CD4-positive, alpha-beta memory T cell (primary cell): ENCODE results near the gene PEX3. TPM values are rescaled to one million over a fixed set of nuclear protein-coding genes. Genes with fewer than 3 reads are reported as not detected.
"Not testable (repeated sequence)": the region's sequence is repeated elsewhere in the genome, so short reads cannot be mapped to it uniquely, and the experiment has no call there.

Experiments used
- CTCF ChIA-PET: fragments of 350-600 bp; sonication (Branson Sonifier 250); formaldehyde crosslinking; loops from one replicate; lab custom pipeline; 2021; ENCODE audit warnings: inconsistent platforms; ENCODE audit not compliant: partially characterized antibody; lab: Charles Lee
- POLR2A ChIA-PET: fragments of 350-600 bp; sonication (Branson Sonifier 250); formaldehyde crosslinking; loops from one replicate; lab custom pipeline; 2021; ENCODE audit not compliant: partially characterized antibody; lab: Charles Lee
- DNase-seq, 5 donors: peaks; one replicate each; pipeline versions ENCODE4 v3.0.0 to v3.0.0-alpha.2; 2020 to 2022; ENCODE audit warnings: mixed read lengths in 1 of 5
- H3K27ac ChIP-seq: one replicate; pipeline ENCODE4 v1.7.0; 2013; ENCODE audit warnings: low read depth, low read length
- H3K27me3 ChIP-seq: 2 replicates; pipeline ENCODE4 v1.7.0; 2013; ENCODE audit warnings: mild to moderate bottlenecking, low read length, moderate library complexity; ENCODE audit not compliant: insufficient read depth
- H3K36me3 ChIP-seq: 2 replicates; pipeline ENCODE4 v1.7.0; 2013; ENCODE audit warnings: mild to moderate bottlenecking, low read length, moderate library complexity; ENCODE audit not compliant: insufficient read depth
- H3K4me1 ChIP-seq: 2 replicates; pipeline ENCODE4 v1.7.0; 2013; ENCODE audit warnings: mild to moderate bottlenecking, low read length, moderate library complexity; ENCODE audit not compliant: insufficient read depth
- H3K4me3 ChIP-seq, 2 donors: one replicate each; pipeline ENCODE4 v1.7.0; 2013; ENCODE audit warnings: low read length in 2 of 2, mild to moderate bottlenecking in 1 of 2
- H3K9me3 ChIP-seq, 2 donors: one replicate each; pipeline ENCODE4 v1.7.0; 2013; ENCODE audit warnings: low read length in 2 of 2, control low read depth in 1 of 2; ENCODE audit not compliant: control insufficient read depth in 1 of 2
- H3K27ac Mint-ChIP-seq, 7 donors: one replicate each; pipeline ENCODE4 v1.8.0; 2020 to 2021; ENCODE audit warnings: mixed read lengths in 7 of 7, mild to moderate bottlenecking in 6 of 7, inconsistent platforms in 3 of 7, moderate library complexity in 3 of 7
- H3K27me3 Mint-ChIP-seq, 2 donors: one replicate each; pipeline ENCODE4 v1.8.0; 2020 to 2021; ENCODE audit warnings: mixed read lengths in 2 of 2
- H3K36me3 Mint-ChIP-seq, 2 donors: one replicate each; pipeline ENCODE4 v1.8.0; 2020 to 2021; ENCODE audit warnings: mixed read lengths in 2 of 2, inconsistent platforms in 1 of 2, mild to moderate bottlenecking in 1 of 2
- H3K4me1 Mint-ChIP-seq, 4 donors: one replicate each; pipeline ENCODE4 v1.8.0; 2020 to 2021; ENCODE audit warnings: mixed read lengths in 4 of 4, mild to moderate bottlenecking in 1 of 4
- H3K4me3 Mint-ChIP-seq, 8 donors: one replicate each; pipeline ENCODE4 v1.8.0; 2020 to 2021; ENCODE audit warnings: mixed read lengths in 8 of 8, mild to moderate bottlenecking in 7 of 8, moderate library complexity in 6 of 8, inconsistent platforms in 3 of 8
- H3K9me3 Mint-ChIP-seq, 8 donors: one replicate each; pipeline ENCODE4 v1.8.0; 2020 to 2021; ENCODE audit warnings: mixed read lengths in 8 of 8, mild to moderate bottlenecking in 5 of 8, inconsistent platforms in 3 of 8, moderate library complexity in 1 of 8
- intact Hi-C: fragments of 100-400 bp; cut with micrococcal nuclease; formaldehyde crosslinking; loops from one replicate; pipeline ENCODE4 v1.15.1; 2023
- polyA plus RNA-seq, 2 donors: library from polyadenylated mRNA; unstranded; fragments of 300-500 nt; fragmentation: Illumina TruSeq; gene quantifications; one replicate each; pipeline ENCODE4 v1.2.3, GENCODE V29; 2021
- total RNA-seq, 2 experiments: library from RNA; stranded (reverse); gene quantifications; one replicate each; pipeline ENCODE4 v1.2.3, GENCODE V29; 2021

PEX3 gene
- total and polyA plus RNA-seq, 4 experiments from 2014 or later, result 20.8 to 26.2 (median 23.2) TPM

GRCh38 chr6:143429970-143430369, 20.6 kb upstream of the PEX3 start:
- Mint-ChIP-seq H3K4me1 (no peaks in the 10 kb centered on the region), H3K9me3 (no peaks in the 10 kb centered on the region), H3K27me3 (no peaks in the 10 kb centered on the region), H3K27ac (no peak overlapping the region), H3K4me3 (no peak overlapping the region), H3K36me3 (peaks cover 16 to 19% of the 10 kb centered on the region in 2 donors)
- POLR2A ChIA-PET, result interaction anchor here (0.6 to 1.0 kb wide), 2 partner anchors 14 to 739 kb away, joined by 3 read pairs; no protein-coding TSS in a partner anchor
- no peaks in the 10 kb centered on the region for H3K4me1 ChIP-seq
- no peak overlapping the region for H3K27ac ChIP-seq
- no peaks in the 10 kb centered on the region for H3K9me3 ChIP-seq
- intact Hi-C loops, result loop anchor here (5.0 to 10.0 kb wide), 3 partner anchors 365 to 683 kb away; partner anchors contain the start of gene AIG1
- no peaks in the 10 kb centered on the region for H3K27me3 ChIP-seq
- no peaks in the 10 kb centered on the region for H3K36me3 ChIP-seq
- CTCF ChIA-PET, result interaction anchor here (1.3 to 5.5 kb wide), 2 partner anchors 740 to 955 kb away, joined by 3 to 47 read pairs; no protein-coding TSS in a partner anchor
- DNase-seq, result no peak
- H3K4me3 ChIP-seq, result no peak overlapping the region

GRCh38 chr6:143431226-143431625, 19.4 kb upstream of the PEX3 start:
- DNase-seq, result no peak
- ChIA-PET CTCF (interaction anchor here (1.0 to 1.3 kb wide), 2 partner anchors 9 to 739 kb away, joined by 3 to 5 read pairs; no protein-coding TSS in a partner anchor), POLR2A (no interaction called here)
- Mint-ChIP-seq H3K9me3 (no peaks in the 10 kb centered on the region), H3K27me3 (no peaks in the 10 kb centered on the region), H3K27ac (peak overlapping the region in 2 of 7 donors; percentile 53 to 57), H3K4me3 (no peak overlapping the region), H3K4me1 (no peaks in the 10 kb centered on the region), H3K36me3 (peaks cover 21% of the 10 kb centered on the region in 2 donors)
- no peaks in the 10 kb centered on the region for H3K9me3 ChIP-seq
- H3K27me3 ChIP-seq, result no peaks in the 10 kb centered on the region
- no peaks in the 10 kb centered on the region for H3K4me1 ChIP-seq
- H3K36me3 ChIP-seq, result no peaks in the 10 kb centered on the region
- H3K27ac ChIP-seq, result no peak overlapping the region
- H3K4me3 ChIP-seq, result no peak overlapping the region
- intact Hi-C loops, result no loop called here

- Mint-ChIP-seq H3K4me3 (no peak overlapping the region), H3K36me3 (peaks cover 23 to 25% of the 10 kb centered on the region in 2 donors), H3K27me3 (no peaks in the 10 kb centered on the region), H3K9me3 (no peaks in the 10 kb centered on the region), H3K27ac (no peak overlapping the region), H3K4me1 (no peaks in the 10 kb centered on the region)
- no peak for DNase-seq
- no peaks in the 10 kb centered on the region for H3K36me3 ChIP-seq
- no peak overlapping the region for H3K4me3 ChIP-seq
- intact Hi-C loops, result no loop called here
- CTCF ChIA-PET, result interaction anchor here (1.0 to 1.1 kb wide), 2 partner anchors 866 to 958 kb away, joined by 3 read pairs; no protein-coding TSS in a partner anchor
- H3K9me3 ChIP-seq, result no peaks in the 10 kb centered on the region
- H3K27me3 ChIP-seq, result no peaks in the 10 kb centered on the region
- no peaks in the 10 kb centered on the region for H3K4me1 ChIP-seq
- H3K27ac ChIP-seq, result no peak overlapping the region
- POLR2A ChIA-PET, result interaction anchor here (1.4 kb wide), 1 partner anchor 18 kb away, joined by 3 read pairs; the partner anchor contains the start of genes ADAT2 and PEX3
These were observed 18.0 kb upstream of the PEX3 start for GRCh38 chr6:143432588-143432987.

- Histone ChIP-seq H3K4me3 (no peak overlapping the region), H3K9me3 (no peaks in the 10 kb centered on the region), H3K27ac (no peak overlapping the region), H3K4me1 (no peaks in the 10 kb centered on the region), H3K27me3 (no peaks in the 10 kb centered on the region), H3K36me3 (no peaks in the 10 kb centered on the region)
- POLR2A ChIA-PET, result no interaction called here
- H3K4me1 Mint-ChIP-seq, result peaks cover 0 to 2% (median under 1%) of the 10 kb centered on the region in 4 donors
- intact Hi-C loops, result no loop called here
- H3K36me3 Mint-ChIP-seq, result peaks cover 9 to 39% of the 10 kb centered on the region in 2 donors
- no peak overlapping the region for H3K27ac Mint-ChIP-seq
- CTCF ChIA-PET, result interaction anchor here (2.0 kb wide), 1 partner anchor 14 kb away, joined by 6 read pairs; no protein-coding TSS in a partner anchor
- no peaks in the 10 kb centered on the region for H3K27me3 Mint-ChIP-seq
- H3K9me3 Mint-ChIP-seq, result peaks cover 0 to 2% (median 0%) of the 10 kb centered on the region in 8 donors
- no peak for DNase-seq
- H3K4me3 Mint-ChIP-seq, result no peak overlapping the region
These were observed 9.6 kb upstream of the PEX3 start for GRCh38 chr6:143441010-143441409.

- Histone ChIP-seq H3K27me3 (no peaks in the 10 kb centered on the region), H3K4me3 (no peak overlapping the region), H3K4me1 (no peaks in the 10 kb centered on the region), H3K36me3 (no peaks in the 10 kb centered on the region), H3K9me3 (no peaks in the 10 kb centered on the region), H3K27ac (no peak overlapping the region)
- Mint-ChIP-seq H3K4me3 (no peak overlapping the region), H3K36me3 (peaks cover 9 to 33% of the 10 kb centered on the region in 2 donors), H3K9me3 (peaks cover 0 to 2% (median 0%) of the 10 kb centered on the region in 8 donors), H3K27ac (no peak overlapping the region), H3K27me3 (no peaks in the 10 kb centered on the region), H3K4me1 (peaks cover 0 to 2% (median under 1%) of the 10 kb centered on the region in 4 donors)
- POLR2A ChIA-PET, result interaction anchor here (1.0 kb wide), 2 partner anchors 9 to 70 kb away, joined by 3 to 4 read pairs; partner anchors contain the start of genes ADAT2 and PEX3
- CTCF ChIA-PET, result interaction anchor here (1.0 to 2.0 kb wide), 3 partner anchors 13 to 16 kb away, joined by 3 to 6 read pairs (median 4); no protein-coding TSS in a partner anchor
- DNase-seq, result no peak
- intact Hi-C loops, result no loop called here
These were observed 8.7 kb upstream of the PEX3 start for GRCh38 chr6:143441680-143442545.

GRCh38 chr6:143443096-143443495, 7.5 kb upstream of the PEX3 start:
- no peak overlapping the region for H3K27ac ChIP-seq
- H3K9me3 Mint-ChIP-seq, result peaks cover 0 to 2% (median 0%) of the 10 kb centered on the region in 8 donors
- DNase-seq, result no peak
- H3K36me3 ChIP-seq, result no peaks in the 10 kb centered on the region
- no peak overlapping the region for H3K4me3 Mint-ChIP-seq
- no peaks in the 10 kb centered on the region for H3K27me3 Mint-ChIP-seq
- no peaks in the 10 kb centered on the region for H3K27me3 ChIP-seq
- intact Hi-C loops, result no loop called here
- no peaks in the 10 kb centered on the region for H3K9me3 ChIP-seq
- peaks cover 6 to 30% of the 10 kb centered on the region in 2 donors for H3K36me3 Mint-ChIP-seq
- H3K4me3 ChIP-seq, result no peak overlapping the region
- no peaks in the 10 kb centered on the region for H3K4me1 ChIP-seq
- ChIA-PET CTCF (interaction anchor here (0.5 to 1.1 kb wide), 3 partner anchors 14 to 66 kb away, joined by 3 to 4 read pairs (median 3); no protein-coding TSS in a partner anchor), POLR2A (no interaction called here)
- no peak overlapping the region for H3K27ac Mint-ChIP-seq
- H3K4me1 Mint-ChIP-seq, result peaks cover 0 to 3% (median 2%) of the 10 kb centered on the region in 4 donors

- H3K27me3 ChIP-seq, H3K27ac ChIP-seq, H3K36me3 ChIP-seq, H3K27ac Mint-ChIP-seq, DNase-seq, POLR2A ChIA-PET, H3K9me3 Mint-ChIP-seq, H3K9me3 ChIP-seq, H3K4me3 ChIP-seq, intact Hi-C loops, H3K27me3 Mint-ChIP-seq: not testable (repeated sequence)
- Mint-ChIP-seq H3K4me1 (peaks cover 13 to 33% (median 23%) of the 10 kb centered on the region in 4 donors), H3K36me3 (peaks cover 10 to 12% of the 10 kb centered on the region in 2 donors), H3K4me3 (peak overlapping the region in 1 of 8 donors; percentile 3)
- CTCF ChIA-PET, result interaction anchor here (1.6 kb wide), 1 partner anchor 21 kb away, joined by 3 read pairs; no protein-coding TSS in a partner anchor
- peaks cover 28% of the 10 kb centered on the region for H3K4me1 ChIP-seq
These were observed 2.7 kb upstream of the PEX3 start for GRCh38 chr6:143447865-143448264.
